GM21717 (cell line): ENCODE results near the gene FOXA2.

ENCODE experiments used
- ATAC-seq: cut with Tn5 transposase; IDR thresholded peaks from one replicate; pipeline ENCODE4 v1.9.1; 2021; ENCODE audit warnings: mild to moderate bottlenecking, moderate library complexity; ENCODE audit not compliant: unreplicated experiment

FOXA2 gene

GRCh38 chr20:22542427-22542826 lies 41.9 kb downstream of the FOXA2 start:
- ATAC-seq = no peak

DNA sequence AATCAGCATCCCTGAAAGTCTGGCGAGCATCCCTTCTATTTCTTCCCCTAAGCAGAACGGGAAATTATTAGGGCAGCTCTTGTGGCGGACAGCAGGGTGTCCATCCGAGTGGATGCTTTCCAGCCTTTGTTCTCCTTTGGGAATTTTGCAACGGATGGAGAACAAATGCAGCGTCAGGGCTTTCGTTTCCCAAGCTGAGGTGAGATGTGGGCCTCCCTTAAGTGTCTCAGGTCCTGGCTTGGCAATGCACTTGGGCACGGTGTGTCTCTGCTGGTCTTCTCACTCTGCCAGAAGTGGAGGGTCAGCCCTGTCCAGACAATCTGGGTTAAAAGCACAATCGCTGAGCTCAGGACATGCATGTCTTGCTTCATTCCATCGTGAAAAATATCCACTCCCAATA lies 43.5 kb downstream of the FOXA2 start:
- no peak for ATAC-seq

DNA sequence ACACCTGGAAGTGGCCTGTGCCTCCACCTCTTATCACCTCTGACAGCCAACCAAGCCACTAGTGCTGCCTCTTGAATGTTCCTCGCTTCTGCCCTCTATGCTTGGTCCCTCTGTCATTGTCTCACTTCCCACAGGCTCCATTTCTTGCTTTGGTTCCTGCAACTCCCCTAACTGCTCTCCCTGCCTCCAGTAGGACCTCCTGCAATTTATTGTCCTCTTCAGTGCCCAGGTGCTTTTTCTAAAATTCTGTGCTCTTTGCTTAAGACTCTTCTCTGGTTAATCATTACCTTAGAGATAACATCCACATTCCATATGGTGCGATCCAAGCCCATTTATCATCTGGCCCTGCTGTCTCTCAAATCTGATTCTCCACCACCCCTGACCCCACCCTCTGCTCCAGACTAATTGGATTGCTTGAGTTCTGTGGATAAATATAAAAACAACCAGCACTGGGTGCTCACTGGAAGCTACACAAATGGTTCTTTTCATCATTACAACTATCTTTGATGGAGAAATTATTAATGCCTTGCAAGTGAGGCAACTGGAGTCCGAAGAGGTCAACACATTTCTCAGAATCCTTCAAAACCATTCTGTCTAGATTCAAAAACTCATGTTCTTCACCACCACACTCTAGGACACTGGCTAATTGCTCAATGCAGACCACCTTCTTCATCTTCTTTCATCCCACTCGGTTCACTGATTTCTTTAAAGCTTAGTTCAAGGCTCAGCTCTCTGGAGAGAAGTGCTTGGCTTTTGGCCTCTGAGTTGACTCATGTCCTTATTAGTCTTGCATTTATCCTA lies 47.2 kb downstream of the FOXA2 start:
- ATAC-seq = no peak

DNA sequence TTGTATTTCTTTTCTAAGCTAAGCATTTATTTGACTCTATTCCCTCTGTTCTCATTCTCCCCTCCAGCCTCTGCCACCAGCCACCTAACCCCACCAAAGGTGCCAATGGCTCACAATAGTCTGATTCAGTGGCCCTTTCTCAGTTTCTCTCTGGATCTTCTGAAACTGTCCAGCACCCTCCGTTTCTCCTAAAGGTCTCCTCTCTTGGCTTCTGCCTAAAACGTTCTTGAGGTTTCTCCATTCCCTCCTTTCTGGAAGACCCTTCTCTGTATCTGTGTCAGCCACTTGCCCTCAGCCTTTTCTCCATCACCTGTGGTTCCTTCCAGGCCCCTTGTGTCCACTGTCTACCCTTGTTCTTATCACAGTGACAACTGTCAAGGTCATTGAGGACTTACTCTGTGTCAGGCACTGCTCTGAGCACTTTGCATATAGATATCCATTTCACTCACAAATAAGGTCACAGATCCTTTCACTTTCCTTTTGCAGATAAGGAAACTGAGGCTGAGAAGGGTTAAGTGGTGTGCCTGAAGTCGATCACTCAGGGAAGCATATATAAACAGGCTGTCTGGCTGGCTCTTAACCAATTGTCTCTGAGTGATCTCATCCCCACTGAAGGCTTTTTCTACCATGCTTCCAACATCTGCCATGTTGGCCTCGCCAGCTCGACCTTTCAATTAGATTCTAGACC lies 48.1 kb downstream of the FOXA2 start:
- no peak for ATAC-seq

DNA sequence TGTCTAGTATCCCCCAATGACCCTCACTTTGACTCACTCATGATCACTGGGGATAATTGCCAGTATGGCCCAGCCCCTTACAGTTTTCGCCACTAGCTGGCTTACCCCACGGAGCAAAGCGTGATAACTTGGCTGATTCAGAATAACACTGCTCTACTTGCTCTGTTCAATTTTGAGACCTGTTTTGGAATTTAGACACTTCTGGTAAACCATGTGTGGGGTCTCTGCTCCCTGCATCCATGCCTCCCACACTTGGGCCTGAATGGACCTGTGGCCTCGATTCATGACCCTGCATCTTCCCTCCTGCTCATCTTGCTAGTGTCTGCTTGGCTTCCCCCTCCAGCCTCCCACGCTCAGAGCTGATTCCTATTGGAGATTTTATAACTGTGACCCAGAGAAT lies 48.9 kb downstream of the FOXA2 start:
- no peak for ATAC-seq

GRCh38 chr20:22533823-22534751 lies 50.3 kb downstream of the FOXA2 start:
- no peak for ATAC-seq

DNA sequence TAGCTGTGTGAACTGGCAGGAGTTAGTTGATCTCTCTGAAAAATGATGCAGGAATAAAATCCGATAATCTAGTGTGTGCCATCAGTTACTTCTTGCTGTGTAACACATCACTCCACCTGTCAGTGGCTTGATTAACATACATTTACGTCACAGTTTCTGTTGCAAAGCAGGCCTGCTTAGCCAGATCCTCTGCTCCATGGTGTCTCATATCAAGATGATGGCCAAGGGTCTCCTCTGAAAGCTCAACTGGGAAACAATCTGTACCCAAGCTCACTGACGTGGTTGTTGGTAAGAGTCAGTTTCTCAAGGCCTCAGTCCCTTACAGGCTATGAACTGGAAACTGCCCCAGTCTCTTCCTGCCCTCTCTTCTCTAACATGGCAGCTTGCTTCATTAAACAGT lies 51.8 kb downstream of the FOXA2 start:
- no peak for ATAC-seq

DNA sequence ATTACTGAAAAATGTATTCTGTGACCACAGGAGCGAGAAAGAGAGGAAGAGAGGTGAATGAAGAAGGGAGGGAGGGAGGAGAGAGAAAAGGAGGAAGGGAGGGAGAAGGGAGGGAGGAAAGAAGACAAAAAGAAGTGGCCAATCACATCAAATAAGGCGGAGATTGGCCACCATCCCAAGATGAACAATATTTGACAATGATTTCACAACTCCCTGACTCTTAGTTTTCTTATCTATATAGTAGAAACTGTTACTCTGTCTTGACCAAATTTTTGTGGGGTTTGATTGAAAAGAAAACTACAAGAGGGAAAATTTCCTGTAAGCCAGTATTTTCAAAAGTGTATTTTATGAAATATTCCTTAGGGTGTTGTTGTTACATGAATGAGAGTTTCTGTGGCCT lies 52.6 kb downstream of the FOXA2 start:
- ATAC-seq = no peak

DNA sequence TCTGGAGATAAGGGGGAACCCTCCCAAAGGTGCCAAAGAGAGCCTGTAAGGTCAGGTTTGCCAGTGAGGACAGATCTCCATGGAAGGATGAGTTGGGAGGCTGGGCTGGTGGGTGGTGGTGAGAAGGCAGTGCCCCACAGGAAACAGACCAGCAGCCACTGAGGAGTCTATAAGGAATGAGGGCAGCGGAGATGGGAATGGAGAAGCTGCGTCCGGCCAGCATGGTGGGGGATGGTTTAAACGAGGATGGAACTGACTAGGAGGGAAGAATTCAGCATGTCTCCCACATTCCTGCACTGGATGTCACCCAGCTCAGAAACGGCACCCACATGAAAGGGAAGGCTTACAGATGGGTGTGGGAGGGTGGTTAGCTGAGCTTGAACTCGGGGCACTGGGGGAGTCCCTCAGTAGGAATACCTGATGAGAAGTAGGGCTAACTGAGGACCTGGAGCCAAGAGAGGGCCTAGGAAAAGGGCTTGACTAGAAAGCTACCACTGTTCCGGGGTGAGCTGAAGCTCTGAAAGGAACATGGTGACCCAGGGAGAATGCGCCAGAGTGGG lies 53.2 kb downstream of the FOXA2 start:
- no peak for ATAC-seq
